C4-2B (cell line): Measurements from ENCODE around the gene FHOD3.

ENCODE experiments used
- H3K27ac ChIP-seq: fragments of 450-650 bp; 2 replicates; pipeline ENCODE4 v1.5.1; 2017
- CTCF ChIP-seq: fragments of 450-650 bp; conservative IDR thresholded peaks from 2 replicates; pipeline ENCODE4 v1.5.1; 2017; ENCODE audit warnings: mild to moderate bottlenecking
- ZFX ChIP-seq: fragments of 450-650 bp; IDR thresholded peaks from 2 replicates; pipeline ENCODE4 v1.6.1; 2017

The FHOD3 gene

GRCh38 chr18:36600548-36600947 is 303.0 kb downstream of the FHOD3 start:
- TF ChIP-seq ZFX (no peak), CTCF (no peak)
- no peak overlapping the region for H3K27ac ChIP-seq

GRCh38 chr18:36601316-36601715 is 303.8 kb downstream of the FHOD3 start:
- no peak for TF ChIP-seq ZFX
- no peak overlapping the region for H3K27ac ChIP-seq

- H3K27ac ChIP-seq = no peak overlapping the region
- TF ChIP-seq CTCF (no peak), ZFX (no peak)
Observed at GRCh38 chr18:36602071-36602470, 304.6 kb downstream of the FHOD3 start.

GRCh38 chr18:36602620-36603019 is 305.1 kb downstream of the FHOD3 start:
- TF ChIP-seq ZFX (no peak), CTCF (no peak)

GRCh38 chr18:36608107-36608506 is 310.6 kb downstream of the FHOD3 start:
- no peak for TF ChIP-seq CTCF
- TF ChIP-seq ZFX = no peak

More at GRCh38 chr18:36602620-36603019, 305.1 kb downstream of the FHOD3 start:
- no peak overlapping the region for H3K27ac ChIP-seq

GRCh38 chr18:36610258-36610657 is 312.7 kb downstream of the FHOD3 start:
- no peak overlapping the region for H3K27ac ChIP-seq
- TF ChIP-seq CTCF (no peak), ZFX (no peak)

More at GRCh38 chr18:36608107-36608506, 310.6 kb downstream of the FHOD3 start:
- H3K27ac ChIP-seq = no peak overlapping the region

- TF ChIP-seq ZFX (no peak), CTCF (no peak)
- H3K27ac ChIP-seq = no peak overlapping the region
Observed at GRCh38 chr18:36610661-36611060, 313.1 kb downstream of the FHOD3 start.

- no peak overlapping the region; the same call in 1 of the 2 replicates for H3K27ac ChIP-seq
- no peak for TF ChIP-seq ZFX
- no peak for TF ChIP-seq CTCF
Observed at GRCh38 chr18:36613069-36613468, 315.6 kb downstream of the FHOD3 start.
